Activated CD4-positive, CD25-positive, alpha-beta regulatory T cell treated with anti-CD3 and anti-CD28 coated beads, Interleukin-2, amount 50 U/mL, for 24 hours (primary cell): ENCODE data around the gene ZNF565.
A peak's percentile ranks its signal among the peaks of the same experiment; 100 is the strongest.
"Not testable (repeated sequence)": the region's sequence is repeated elsewhere in the genome, so short reads cannot be mapped to it uniquely, and the experiment has no call there.

Source experiments
- ATAC-seq, 2 donors: fragments of 150-1000 bp; cut with Tn5 transposase; one replicate each; pipeline ENCODE4 v1.10.0; 2021; ENCODE audit warnings: mild to moderate bottlenecking in 1 of 2, moderate library complexity in 1 of 2

ZNF565 gene

DNA sequence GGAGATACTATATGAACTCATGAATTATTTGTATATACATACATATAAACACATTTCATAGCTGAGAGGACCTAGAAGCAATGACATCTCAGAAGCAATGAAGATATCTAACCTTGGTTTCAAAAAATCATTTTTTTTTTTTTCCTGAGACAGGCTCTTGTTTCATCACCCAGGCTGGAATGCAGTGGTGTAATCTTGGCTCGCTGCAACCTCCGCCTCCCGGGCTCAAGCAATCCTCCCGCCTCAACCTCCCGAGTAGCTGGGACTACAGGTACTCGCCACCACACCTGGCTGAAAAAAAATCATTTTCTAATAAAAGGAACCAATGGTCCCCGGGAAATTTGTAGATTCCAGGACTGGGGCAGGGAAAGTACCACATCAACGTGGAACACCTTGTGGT is 4.0 kb downstream of the ZNF565 start:
- no peak for ATAC-seq

DNA sequence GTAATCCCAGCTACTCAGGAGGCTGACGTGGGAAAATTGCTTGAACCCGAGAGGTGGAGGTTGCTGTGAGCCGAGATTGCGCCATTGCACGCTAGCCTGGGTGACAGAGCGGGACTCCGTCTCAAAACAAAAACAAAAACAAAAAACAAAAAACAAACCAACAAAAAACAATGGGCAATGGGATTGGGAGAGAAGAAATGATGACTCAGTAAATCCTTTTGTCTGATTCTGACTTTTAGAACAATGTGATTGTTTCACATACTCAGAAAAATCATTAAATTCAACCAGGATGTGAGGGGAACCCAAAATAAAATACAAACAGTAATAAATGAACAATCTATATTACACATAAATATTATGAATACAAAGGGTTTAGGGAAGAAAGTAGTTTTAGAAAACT is 5.1 kb downstream of the ZNF565 start:
- no peak for ATAC-seq

DNA sequence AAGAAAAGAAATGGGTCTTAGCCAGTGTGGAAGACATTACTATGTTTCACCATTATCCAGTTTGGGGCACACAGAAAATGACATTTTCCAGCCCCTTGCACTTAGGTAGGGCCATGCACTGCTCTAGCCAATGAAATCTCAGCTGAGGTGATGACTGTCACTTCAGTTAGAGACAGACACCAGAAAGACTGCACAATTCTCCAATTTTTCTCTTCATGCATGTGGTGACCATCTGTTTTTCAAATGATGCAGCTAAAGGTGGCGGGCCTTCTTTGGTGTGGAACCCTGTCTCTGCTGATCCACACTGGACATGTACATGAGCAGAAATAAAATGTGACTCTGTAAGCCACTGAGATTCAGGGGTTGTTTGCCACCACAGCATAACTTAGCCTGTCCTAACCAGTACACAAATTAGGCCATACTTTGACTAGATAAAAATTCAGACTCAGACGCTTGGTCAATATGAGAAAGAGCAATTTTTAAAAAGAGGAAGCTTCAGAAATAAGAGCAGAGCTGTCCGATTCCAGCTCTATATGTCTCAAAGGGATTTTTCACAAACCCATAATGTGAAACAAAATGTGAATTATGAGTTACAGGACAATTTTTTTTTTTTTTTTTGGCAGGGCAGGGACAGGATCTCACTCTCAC is 6.7 kb downstream of the ZNF565 start:
- peak in 1 of 2 donors; percentile 36 for ATAC-seq

DNA sequence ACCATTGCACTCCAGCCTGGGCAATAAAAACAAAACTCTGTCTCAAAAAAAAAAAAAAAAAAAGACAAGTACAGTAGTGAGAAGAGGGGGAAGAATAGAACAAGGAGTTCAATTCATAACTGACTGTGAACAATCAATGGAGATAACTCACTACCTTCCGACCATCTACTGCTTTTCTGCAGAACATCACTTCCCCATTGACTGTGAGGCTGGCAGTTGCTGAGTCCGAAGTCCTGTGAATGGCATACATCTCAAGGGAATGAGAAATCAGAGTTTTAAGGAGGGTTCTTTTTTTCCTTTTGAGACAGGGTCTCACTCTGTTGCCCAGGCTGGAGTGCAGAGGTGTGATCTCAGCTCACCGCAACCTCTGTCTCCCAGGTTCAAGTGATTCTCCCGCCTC is 11.2 kb downstream of the ZNF565 start:
- ATAC-seq = no peak

DNA sequence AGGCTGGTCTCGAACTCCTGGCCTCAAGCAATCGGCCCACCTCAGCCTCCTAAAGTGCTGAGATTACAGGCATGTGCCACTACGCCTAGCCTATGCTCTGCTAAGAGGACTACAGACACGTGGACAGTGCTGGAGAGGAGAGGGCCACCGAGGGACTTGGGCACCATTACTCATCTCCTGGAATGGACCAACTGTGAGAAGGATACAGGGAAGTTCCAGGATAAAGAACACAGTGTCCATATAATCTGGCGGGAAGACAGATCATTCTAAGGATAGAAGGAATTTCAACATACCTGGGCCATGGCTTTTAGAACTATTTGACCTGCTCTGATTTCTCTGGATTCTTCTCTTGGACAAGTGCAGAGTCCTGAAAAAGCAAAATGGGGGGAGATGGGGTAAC is 12.8 kb downstream of the ZNF565 start:
- no peak for ATAC-seq

DNA sequence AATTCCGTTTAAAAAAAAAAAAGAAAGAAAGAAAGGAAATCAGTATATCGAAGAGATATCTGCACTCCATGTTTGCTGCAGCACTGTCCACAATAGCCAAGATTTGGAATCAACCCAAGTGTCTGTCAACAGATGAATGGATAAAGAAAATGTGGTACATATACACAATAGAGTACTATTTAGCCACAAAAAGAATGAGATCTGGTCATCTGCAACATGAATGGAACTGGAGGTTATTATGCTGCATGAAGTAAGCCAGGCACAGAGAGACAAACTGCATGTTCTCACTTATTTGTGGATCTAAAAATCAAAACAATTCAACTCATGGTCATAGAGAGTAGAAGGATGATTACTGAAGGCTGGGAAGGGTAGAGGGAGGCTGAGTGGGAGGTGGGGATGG is 16.3 kb downstream of the ZNF565 start:
- ATAC-seq = no peak

DNA sequence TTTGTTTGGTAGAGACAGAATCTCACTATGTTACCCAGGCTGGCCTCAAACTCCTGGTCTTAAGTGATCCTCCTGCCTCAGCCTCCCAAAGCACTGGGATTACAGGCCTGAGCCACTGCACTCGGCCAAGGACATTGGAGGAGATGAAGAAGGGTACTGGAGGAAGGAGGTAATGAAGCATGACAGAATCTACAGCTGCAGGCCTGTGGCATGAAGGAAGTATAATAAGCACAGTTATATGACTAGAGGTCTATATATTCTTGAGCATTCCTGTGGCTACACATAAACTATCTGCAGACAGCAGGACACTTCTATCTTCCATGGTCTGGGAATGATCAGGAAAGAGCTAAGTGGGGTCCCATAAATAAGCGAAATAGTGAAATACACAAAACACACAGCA is 18.2 kb downstream of the ZNF565 start:
- ATAC-seq = no peak

DNA sequence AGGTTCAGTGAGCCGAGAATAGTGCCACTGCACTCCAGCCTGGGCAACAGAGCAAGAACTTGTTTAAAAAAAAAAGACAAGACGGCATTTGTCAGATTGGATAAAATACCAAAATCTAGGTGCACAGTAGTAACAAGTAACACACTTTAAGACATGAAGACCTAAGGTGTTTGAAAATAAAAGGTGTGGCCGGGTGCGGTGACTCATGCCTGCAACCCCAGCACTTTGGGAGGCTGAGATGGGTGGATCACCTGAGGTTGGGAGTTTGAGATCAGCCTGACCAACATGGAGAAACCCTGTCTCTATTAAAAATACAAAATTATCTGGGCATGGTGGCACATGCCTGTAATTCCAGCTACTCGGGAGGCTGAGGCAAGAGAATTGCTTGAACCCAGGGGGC is 27.7 kb downstream of the ZNF565 start:
- ATAC-seq = not testable (repeated sequence)

DNA sequence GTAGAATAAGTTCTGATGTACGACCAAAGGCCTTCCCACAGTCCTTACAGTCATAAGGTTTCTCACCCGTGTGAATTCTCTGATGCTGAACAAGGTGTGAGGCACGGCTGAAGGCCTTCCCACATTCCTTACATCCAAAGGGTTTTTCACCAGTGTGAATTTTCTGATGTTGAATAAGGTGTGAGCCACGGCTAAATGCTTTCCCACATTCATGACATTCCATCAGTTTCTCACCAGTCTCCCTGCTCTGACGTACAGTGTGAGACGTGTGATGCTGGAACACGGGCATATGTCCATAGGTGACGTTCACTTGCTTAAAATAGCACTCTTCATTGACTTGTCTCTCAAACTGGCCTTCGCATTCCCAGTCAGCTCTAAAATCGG is 31.2 kb downstream of the ZNF565 start:
- no peak for ATAC-seq

DNA sequence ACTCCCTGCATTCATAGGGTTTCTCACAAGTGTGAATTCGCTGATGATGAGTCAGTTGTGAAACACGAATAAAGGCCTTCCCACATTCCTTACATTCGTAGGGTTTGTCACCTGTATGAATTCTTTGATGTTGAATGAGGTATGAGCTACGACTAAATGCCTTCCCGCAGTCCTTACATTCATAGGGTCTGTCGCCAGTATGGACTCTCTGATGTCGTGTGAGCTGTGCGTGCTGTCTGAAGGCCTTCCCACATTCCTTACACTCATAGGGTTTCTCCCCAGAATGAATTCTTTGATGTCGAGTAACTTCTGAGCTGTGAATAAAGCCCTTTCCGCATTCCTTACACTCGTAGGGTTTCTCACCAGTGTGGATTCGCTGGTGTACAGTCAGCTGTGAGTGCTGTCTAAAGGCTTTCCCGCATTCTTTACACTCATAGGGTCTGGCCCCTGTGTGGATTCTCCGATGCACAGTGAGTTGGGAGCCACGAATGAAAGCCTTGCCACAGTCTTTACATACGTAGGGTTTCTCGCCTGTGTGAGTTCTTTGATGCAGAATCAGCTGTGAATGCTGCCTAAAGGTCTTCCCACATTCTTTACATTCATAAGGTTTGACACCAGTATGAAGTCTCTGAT is 31.7 kb downstream of the ZNF565 start:
- ATAC-seq = no peak

DNA sequence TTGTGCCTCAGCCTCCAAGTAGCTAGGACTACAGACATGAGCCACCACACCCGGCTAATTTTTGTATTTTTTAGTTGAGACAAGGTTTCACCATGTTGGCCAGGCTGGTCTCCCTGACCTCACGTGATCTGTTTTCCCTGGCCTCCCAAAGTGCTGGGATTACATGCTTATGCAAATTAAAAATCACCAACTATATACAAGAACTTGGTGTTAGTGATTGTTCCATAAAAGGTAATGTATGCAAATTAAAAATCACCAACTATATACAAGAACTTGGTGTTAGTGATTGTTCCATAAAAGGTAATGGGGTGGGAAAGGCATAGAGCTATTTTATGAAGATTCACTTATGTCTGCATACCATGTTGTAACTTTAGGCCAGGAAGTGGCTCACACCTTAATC is 35.4 kb downstream of the ZNF565 start:
- ATAC-seq = not testable (repeated sequence)

DNA sequence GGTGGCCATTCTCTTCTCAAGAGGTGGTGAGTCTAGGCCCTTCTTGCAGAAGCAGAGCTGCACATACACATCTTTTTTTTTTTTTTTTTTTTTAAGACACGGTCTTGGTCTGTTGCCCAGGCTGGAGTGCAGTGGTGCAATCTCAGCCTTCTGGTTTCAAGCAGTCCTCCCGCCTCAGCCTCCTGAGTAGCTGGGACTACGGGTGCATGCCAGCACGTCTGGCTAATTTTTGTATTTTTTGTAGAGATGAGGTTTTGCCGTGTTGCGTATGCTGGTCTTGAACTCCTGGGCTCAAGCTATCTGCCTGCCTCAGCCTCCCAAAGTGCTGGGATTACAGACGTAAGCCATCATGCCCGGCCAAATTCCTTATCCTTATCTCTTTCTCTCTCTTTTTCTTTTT is 40.6 kb downstream of the ZNF565 start:
- not testable (repeated sequence) for ATAC-seq

DNA sequence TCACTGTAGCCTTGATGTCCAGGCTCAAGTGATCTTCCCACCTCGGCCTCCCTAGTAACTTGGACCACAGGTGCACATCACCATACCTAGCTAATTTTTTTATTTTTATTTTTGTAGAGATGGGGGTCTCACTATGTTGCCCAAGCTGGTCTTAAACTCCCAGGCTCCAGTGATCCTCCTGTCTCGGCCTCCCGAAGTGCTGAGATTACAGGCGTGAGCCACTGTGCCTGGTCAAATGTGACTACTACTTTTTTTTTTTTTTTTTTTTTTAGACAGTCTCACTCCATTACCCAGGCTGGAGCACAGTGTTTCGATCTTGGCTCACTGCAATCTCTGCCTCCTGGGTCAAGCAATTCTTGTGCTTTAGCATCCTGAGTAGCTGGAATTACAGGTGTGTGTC is 41.6 kb downstream of the ZNF565 start:
- no peak for ATAC-seq

DNA sequence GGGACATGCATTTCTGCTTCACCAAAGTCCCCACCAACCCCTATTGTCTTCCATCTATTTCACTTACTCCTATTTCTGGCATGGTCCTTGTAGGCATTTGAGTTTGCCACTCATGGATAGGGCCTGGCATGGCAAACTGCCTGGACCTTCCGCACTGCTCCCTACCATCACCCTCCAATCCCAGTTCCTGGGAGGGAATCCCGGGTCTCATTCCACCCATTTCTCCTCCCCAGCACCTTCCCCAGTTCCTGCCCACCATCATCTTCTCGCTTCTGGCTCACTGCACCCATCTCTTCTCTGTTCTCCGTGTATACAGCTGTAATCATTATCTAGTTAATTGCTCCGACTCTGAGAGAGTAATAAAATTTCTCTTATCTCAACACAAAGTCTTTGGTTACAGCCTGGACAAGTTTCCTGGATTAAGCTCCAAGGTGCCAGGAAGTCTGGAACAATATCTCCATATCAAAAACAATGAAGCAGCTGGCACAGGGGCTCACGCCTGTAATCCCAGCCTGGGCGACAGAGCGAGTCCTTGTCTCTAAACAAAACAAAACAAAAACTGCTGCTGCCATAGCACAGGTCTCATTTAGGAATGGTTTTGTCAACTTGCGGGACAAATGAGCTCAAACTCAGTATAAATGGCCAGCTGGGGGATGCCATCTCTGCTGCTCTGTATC is 45.2 kb downstream of the ZNF565 start:
- ATAC-seq = no peak

DNA sequence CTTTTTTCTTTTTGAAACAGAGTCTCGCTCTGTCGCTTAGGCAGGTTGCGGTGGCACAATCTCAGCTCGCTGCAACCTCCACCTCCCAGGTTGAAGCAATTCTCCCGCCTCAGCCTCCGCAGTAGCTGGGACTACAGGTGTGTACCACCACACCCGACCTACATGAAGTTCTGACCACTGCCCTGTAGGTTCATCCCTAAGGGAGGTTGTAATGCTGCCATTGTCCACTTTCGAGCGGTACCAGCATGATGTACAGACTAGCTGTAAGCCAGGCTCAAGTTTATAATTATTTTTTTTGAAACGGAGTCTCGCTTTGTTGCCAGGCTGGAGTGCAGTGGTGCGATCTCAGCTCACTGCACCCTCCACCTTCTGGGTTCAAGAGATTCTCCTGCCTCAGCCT is 50.7 kb downstream of the ZNF565 start:
- ATAC-seq = no peak

DNA sequence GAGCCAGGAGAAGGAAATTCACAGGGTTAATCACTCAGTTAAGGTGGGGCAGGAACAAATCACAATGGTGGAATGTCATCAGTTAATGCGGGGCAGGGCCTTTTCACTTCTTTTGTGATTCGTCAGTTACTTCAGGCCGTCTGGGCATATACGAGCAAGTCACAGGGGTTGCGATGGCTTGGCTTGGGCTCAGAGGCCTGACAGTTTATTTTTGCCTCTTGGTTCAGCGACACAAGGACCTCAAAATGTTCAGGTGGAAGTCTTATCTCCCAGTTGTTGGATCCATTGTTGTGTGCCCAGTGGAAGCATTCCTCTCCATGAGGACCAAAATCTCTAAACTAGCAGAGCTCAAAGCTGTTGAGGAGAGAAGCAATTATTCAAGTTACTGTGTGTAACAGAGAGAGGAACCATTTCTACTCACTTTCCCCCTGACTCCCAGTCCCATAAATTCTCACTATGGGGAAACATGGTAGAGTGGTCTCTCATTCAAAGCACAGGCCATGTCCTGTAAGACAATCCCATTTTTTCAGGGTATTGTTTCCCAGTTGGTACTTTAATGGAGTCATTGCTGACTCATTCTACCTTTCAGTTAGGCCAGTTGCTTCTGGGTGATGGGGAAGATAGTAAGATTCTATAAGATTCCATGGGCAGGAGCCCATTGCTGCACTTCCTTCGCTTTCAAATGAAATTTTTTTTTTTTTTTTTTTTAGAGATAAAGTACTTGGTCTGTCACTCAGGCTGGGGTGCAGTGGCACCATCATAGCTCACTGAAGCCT is 53.5 kb downstream of the ZNF565 start:
- no peak for ATAC-seq

DNA sequence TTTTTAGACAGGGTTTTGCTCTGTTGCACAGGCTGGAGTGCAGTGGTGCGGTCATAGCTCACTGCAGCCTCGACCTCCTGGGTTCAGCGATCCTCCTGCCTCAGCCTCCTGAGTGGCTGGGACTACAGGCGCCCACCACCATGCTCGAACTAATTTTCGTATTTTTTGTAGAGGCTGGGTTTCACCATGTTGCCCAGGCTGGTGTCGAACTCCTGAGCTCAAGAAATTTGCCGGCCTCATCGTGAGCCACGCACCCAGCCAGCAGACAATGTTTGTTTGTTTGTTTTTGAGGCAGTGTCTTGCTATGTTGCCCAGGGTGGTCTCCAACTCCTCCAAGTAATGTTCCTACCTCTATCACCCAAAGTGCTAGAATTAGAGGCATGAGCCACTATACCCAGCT is 61.3 kb downstream of the ZNF565 start:
- no peak for ATAC-seq

DNA sequence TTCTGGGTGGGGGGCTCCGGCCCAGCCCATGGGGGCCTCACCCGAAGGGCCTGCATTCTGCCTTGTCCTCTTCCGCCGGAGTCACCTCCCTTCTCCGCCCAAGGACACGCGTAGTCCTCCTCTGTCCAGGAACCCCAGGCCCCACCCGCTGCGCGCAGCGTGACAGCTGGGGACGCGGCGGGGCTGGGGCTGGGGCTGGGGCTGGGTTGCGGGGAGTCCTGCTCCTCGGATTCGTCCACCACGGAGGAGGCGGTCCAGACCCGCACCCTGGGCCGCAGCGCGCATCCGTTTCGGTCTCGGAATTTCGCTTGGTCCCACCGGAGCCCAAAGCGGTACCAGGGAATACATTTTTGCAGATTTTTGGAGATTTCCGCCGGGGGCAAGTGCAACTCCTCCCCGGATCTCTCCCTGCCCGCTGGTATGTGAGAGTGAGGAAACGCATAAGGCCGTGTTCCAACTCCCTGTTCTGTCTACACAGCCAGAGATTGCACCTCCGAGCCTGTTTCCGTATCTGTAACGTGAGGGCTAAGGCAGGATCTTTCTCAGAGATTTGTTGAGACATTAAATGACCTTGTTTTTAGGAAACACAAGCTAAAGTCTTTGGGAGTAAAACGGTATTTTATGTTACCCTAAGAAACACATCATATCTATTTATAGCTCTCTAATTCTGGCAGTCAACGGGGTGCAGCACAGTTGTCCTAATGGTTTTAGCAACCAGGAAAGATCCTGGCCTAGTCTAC is 61.9 kb downstream of the ZNF565 start, which contains the start of gene COX7A1:
COX7A1 (minus strand) TSS at position 96 of the 740 bp plus-strand sequence; CDS start at position 56, 40 bp downstream.
- no peak for ATAC-seq

DNA sequence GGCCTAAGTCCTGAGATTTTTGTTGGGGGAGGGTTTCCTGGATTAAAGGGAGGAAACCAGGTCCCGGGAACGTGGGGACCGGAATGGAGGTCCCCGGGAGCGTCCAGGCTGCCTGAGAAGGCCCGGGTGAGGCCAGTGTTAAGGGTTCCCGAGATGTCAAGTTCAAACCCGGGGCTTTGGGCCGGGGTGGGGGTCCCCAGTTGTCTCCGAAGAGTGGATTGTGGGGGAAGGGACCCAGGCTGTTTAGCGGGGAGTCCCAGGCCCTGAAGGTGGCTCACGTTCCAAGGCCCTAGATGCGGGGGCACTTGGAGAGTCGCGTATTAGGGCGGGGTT is 62.5 kb downstream of the ZNF565 start:
- ATAC-seq = no peak

DNA sequence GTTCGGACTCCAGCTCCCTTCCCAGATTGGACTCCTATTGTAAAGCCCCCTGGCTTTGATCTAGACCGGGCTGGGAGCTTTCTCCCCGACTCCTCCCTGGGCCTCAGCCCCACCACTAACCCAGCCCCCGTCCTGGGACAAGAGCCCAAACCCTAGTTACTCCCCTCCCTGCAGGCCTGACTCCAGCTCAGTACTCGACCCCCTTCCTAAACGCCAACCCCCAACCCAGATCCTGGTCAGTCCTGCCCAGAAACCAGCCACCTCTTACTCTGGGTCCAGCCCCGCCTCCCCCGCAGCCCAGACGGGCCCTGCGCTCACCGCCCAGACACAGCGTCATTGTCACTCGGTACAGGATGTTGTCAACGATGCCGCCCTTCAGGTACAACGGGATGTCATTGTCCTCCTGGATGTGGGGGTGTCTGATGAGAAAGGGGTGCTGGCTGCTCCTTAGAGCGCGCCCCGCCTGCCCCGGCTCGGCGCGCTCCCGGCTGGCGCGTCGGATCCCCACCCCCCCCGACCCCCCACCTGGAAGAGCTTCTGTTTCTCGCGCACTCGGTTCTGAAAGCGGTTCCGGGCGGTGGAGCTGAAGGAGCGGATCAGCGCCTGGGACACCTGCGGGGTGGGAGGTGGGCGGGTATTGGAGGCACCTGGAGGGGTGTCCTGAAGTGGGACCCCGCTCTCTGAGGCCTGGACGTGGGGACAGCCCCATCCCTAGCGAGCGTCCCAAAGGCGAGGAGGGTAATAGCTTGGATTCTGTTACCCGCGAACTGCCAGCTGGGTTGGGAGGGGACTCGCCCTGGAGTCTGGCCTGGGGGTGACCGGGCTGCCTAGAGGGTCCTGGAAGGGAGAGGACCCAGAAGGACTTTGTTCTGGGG is 63.1 kb downstream of the ZNF565 start:
- ATAC-seq = no peak

DNA sequence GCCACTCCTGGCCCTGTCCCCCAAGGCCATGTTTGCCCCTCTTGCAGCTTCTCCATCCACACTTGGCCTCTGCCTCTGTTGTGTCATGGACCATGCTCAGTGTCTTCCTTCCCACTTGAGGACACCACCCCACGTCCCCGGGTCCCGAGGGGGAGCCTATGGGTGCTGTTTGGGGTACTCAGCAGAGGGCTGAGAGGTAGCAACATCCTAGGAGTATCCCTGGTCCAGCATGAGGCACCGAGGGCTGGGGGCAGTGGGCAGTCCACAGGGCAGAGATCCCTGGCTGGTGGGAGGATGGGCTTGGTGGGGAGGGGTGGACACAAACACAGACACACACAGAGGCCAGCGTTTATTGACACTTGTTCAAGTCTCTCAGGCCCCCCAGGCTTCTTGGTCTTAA is 63.9 kb downstream of the ZNF565 start:
- no peak for ATAC-seq
